ENCODE measurements around the gene SEMG2.

DNA sequence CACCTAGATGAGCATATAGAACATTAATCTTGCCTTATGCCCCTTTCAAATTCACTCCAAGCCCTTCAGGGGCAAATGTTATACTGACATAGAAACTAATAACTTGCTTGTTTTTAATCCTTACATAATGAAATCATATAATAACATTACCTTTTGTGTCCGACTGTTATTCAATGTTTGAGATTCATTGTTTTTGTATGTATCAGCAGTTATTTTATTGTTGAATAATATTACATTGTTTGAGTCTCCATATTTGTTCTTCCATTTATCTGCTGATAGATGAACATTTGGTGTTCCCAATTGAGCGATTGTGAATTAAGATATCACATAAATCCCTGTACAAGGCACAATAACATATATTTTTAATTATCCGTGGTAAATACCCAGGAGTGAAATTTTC is 8.3 kb upstream of the SEMG2 start:
- no peak for TF ChIP-seq ZNF274 (IDR thresholded peaks at IDR 0.05; ENCODE audit: low read depth, low read length)
- no peak for TF ChIP-seq YY1 (IDR thresholded peaks at IDR 0.05; ENCODE audit: insufficient read depth, insufficient read length)

All from NT2/D1 (cell line).